Measurements from ENCODE around the gene GMDS.

The GMDS gene

DNA sequence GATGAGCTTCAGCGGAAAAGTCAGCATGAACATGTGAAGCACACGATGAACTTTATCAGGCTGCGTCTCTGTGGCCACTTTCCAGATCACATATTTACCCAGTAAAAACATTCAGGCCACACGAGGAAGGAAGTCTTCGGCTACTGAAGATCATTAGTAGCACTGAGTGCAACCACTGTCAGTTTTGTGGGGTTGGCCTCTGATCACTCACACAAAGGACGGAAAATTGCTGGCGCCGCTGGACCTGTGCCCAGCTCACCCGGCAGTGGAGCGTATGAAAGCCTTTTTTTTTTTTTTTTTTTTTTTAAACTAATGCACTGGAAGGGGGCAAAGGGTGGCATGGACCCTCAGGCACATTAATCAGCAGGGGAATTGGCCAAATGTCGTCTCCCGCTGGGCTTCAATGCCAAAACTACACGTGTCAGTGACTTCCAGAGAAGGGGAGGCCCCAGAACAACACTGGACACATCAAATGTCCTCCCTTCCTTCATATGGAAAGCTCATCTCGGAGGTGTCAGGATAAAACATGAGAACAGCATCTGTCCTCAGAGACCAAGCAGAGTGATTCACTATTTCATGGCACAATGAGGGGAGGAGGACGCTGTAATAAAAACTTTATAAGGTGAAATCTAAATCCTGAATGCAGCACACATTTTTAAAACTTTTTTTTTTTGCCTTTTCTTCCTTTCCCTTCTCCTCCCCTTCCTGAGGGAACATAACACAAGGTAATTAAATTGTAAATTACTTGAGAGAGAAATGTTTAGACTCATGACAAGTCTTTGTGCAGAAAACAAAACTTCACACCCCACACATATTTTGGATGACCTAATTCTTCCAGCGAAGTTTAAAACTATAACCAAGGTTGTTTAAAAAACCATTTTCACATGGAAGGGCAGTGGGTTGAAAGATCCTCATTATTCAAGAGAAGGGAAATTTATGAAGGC, 412.3 kb downstream of the GMDS start:
- DNase-seq (ENCODE audit: low read depth in 2 of 2), result no peak

DNA sequence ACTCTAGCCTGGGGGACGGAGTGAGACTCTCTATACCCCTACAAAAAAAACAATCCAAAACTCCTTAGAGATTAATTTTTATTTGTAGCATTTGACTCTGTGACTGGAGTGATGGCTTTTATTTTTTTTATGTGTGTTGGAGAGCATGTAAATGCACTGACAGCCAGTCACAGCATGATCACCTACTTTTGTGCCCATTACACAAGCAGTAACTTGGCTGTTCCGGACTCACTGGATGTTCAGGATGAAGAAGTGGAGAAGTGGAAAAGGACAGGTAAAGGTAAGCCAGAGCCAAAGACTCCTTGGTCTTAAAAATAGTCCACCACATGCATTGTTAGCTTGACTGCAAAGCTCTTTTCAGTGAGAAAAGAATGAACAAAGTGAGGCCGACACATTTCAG, 413.0 kb downstream of the GMDS start:
- DNase-seq (ENCODE audit: low read depth in 2 of 2), result no peak

DNA sequence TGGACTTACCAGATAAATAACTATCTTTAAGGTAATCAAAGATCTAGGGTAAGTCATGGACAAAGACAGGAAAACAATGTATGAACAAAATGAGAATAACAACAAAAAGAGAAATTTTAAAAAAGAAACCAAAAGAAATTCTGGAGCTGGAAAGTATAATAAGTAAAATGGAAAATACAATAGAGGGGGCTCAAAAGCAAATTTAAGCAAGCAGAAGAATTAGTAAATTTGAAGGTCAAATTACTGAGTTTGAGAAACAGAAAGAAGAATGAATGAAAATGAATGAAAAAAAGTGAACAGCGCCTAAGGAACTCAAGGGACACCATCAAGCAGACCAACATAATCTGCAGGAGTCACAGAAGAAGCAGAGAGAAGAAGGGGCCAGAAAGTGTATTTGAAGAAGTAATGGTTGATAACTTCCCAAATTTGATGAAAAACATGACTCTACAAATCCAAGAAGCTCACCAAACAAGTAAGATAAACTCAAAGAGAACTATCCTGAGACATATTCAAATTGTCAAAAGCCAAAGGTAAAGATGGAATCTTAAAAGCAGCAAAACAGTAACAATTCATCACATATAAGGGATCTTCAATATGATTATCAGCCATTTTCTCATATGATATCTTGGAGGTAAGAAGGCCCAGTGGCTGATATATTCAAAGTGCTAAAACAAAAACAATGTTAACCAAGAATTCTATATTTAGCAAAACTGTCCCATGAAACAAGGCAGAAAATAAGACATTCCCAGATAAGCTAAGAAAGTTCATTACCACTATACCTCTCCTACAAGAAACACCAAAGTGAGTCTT, 417.2 kb downstream of the GMDS start:
- DNase-seq (ENCODE audit: low read depth in 2 of 2), result no peak

DNA sequence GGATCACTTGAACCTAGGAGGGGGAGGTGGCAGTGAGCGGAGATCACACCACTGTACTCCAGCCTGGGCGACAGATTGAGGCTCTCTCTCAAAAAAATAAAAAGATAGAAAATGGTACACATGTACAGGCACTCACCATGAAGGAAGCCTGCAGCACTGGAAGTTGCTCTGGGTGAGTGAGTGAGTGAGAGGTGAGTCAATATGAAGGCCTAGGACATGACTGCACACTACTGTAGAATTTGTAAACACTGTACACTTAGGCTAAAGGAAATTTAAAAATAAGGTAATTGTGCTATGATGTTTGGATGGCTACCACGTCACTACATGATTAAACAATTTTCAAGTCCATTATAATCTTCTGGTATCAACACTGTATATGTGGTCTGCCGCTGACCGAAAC, 419.5 kb downstream of the GMDS start:
- DNase-seq (ENCODE audit: low read depth in 2 of 2), result no peak

DNA sequence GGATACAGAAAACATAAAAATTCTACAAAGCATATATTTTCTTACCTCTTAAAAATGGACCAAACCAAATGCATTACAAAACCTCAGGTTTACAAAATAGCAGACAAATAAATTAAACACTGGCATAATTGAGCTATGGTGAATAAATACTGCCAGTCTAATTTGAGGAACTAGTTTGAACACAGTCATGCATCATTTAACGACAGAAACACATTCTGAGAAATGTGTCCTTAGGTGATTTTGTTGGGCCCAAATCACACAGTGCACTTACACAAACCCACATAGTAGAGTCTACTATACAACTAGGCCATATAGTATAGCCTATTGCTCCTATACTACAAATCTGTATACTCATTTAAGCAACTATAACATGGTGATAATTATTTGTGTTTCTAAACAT, 420.1 kb downstream of the GMDS start:
- no peak for DNase-seq (ENCODE audit: low read depth in 2 of 2)

DNA sequence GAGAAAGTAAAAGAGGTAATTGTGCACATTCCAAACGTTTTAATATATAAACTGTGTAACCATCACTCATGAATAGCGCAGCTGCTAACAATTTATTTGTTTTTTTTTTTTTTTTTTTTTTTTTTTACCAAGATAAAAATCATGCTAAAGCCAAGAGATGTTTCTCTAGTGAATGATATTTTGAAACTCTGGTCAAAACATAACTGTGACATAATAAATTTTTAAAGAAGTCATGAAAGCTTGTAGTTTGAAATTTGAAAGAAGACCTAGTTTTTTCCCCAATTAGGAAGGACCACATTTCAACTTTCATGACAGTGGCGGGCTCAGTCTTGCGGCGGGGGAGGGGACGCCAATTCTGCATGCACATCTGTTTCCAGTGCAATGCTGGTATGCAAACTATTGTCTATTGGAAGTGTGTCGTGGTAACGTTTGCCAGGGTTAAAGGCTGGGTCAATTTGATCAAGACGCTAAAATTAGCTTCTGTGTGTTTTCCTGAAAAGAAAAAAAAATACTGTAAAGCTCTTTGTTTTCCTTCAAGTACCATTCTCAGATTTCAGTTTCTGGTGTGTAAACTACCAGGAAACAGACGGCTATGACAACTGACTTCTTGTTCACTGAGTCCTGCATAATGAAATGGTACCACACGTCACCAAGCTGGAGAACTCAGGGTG, 423.8 kb downstream of the GMDS start:
- DNase-seq (ENCODE audit: low read depth in 2 of 2), result no peak

DNA sequence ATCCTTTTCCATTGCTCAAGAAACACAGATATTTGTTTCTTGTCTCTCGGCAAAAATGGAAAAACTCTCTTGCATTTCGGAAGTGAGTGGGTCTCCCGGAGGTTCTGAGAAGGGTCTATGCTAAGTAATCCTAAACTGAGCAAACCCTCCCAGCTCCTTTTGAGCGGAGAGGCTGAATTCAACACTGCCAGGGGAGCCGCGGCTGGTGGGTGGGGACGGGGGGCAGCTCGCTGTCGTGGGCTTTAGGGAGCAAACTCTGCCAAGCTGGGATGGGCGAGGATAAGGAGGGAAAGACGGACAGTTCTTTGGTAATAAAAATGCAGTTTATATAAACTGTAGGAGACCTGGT, 424.3 kb downstream of the GMDS start:
- DNase-seq (ENCODE audit: low read depth in 2 of 2), result no peak

DNA sequence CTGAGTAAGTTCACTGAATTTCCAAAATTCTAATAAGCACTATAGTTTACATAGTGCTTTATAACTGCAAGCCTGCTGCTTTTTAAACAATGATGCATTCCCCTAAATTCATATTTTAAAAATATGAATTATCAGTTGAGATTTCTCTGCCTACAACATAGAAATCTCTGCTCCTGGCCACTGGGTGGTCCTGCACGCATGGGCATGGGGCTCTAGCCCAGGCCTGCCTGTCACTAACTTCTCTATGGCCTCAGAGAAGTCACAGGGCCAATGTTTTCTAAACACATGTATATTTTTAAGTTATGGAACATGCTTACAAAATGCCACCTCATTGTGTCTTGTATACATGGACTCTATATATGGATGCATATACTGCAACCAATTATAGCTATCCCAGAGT, 424.7 kb downstream of the GMDS start:
- DNase-seq (ENCODE audit: low read depth in 2 of 2), result no peak

DNA sequence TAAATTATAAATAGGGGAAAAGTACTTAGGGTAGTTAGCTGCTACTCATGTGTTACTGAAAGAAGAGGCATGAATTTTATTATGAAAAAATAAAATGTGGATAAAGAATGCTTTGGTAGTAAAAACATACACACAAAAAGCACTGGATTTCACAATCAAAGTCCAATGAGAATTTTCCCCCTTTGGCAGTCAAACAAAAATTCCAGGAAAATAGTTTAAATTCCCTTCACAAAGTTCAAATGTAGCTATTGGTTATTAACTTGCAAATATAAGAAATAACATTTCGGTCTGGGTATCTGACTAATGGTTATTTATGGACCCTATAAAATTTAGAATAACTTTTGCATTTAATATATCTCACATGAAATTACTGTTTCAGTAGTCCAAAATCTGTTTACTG, 425.2 kb downstream of the GMDS start:
- no peak for DNase-seq (ENCODE audit: low read depth in 2 of 2)

DNA sequence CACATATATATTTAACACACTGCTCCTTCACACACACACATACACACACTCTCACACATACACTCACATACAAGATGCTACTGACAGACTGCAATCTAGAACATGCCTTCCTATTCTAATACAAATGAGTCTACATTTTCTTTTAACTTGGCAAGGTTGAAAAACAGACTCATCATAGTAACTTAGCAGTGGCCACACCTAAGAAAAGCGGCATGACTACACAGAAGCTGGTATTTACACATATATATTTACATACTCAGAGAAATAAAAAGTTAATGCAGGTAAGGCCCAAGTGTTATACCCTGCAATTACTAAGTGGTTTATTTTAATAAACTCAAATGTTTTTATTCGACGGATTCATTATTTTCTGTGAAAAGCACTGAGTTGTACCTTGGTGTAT, 426.4 kb downstream of the GMDS start:
- DNase-seq (ENCODE audit: low read depth in 2 of 2), result no peak

DNA sequence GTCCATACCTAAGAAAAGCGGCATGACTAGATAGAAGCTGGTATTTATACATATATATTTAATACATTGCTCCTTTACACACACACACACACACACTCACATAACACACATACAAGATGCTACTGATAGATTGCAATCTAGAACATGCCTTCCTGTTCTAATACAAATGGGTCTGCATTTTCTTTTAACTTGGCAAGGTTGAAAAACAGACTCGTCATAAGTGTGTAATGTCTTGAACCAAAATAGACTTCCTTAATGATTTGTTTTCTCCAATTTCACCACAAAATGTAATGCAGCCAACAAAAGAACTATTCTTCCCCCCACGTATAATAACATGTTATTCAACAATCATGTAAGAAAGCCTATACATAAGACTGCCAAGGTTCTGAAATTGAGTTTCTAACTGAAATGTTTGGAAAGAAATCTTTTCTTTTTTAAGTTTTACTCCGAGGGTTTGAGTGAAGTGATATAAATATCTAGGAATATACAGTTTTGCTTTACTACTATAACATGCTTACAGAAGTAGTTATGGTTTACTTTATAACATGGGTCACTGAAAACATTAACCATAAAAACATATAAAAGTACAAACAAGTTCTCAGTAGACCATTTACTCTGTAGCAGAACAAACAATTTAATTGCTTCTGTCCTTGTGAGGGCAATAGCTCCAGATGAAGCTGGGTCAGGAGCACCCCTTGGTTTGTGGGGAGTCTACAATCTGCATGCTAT, 428.2 kb downstream of the GMDS start:
- DNase-seq (ENCODE audit: low read depth in 2 of 2), result no peak

DNA sequence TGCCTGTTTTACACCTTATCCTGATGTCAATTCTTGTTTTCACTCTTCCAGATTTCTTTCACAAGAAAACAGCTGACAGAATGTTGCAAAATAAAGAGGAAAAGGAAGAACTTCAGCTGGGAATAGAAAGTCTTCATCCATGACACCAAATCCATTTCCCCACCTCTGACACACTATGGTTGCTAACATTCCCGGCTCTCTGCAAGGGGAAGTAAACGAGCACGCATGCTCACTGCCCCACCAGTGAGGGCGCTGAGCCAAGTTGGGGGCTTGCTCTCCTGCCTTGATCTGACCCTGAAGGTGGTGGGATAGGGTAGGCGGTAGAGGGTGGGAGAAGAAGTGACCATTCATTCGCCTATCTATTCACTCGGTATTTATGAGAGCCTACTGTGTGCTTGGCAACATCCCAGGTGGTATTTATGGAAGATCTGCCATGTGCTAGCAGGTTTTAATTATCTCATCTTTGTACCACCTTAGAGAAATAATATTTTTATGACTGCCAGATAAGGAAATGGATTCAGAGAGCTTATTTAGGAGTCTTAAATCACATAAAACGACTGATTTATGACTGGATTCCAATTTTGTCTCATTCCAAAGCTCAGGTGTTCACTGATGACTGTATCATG, 429.5 kb downstream of the GMDS start:
- no peak for DNase-seq (ENCODE audit: low read depth in 2 of 2)

DNA sequence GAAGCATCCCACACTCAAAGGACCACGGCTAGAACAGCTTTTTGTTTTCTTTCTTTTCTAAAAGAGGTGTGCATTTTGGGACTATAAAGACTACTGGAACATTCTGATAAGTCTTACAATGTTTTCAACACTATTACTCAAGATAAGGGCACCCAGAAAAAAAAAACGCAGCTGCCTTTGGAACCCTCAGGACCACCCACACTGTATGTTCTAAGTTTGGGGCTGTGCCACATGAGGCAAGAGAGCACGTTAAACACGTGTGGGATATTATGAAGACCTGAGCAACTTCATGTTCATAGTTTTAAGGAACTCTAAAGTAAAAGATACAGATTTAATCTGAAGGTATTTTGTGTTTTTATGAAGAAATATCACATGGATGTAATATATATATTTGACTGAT, 431.1 kb downstream of the GMDS start:
- DNase-seq (ENCODE audit: low read depth in 2 of 2), result no peak

DNA sequence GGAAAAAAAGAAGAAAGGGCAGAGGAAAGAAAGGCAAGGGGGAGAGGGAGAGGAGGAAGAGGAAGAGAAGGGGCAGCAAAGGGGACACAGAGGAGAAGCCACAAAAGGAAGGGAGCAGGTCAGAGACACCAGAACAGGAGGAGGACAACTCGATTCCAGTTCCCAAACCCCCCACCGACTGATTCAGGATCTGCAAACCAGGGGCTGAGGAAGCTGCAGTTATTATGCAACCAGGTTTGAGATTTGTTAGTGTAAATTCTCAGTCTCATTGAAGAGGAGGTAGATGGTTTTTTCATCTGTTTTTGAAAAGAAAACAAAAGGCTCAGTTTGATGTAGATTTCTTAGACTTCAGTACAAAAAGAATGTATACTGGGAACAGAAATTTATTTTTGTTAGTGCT, 432.9 kb downstream of the GMDS start:
- DNase-seq (ENCODE audit: low read depth in 2 of 2), result no peak

DNA sequence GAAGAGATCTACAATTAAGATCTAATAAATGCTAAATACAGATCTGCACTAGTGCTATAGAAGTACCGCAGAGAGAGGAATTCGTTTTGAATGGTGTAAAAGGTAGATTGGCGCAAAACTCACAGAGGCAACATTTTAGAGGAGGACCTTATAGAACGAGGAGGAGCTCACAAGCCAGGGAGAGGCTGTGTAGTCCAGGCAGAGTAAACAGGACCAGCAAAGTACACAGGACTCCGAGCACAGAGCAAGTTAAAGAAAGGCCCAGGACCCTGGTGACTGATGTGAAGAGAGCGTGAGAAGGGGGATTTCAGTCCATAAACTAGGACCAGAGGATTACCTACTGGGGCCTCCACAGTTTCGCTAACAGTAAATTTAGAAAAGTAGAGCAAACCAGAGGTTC, 433.4 kb downstream of the GMDS start:
- DNase-seq (ENCODE audit: low read depth in 2 of 2), result no peak

DNA sequence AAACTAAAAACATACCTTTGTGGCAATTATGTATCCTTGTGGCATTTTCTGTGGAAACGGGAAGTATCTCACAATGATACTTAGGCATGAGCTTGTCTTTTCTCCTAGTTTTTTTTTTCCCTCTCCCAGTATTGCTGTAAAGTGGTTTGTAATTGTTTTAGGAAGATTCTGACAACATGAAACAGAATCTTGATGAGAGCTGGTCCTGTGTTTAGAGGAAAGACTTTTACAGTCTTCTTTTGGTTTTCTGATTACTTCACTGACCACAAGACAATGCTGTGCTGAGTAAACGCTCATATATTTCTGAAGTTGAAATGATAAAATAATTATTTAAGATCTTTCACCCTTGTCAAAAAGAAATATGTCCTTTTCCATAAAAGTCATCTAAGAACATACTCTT, 434.5 kb downstream of the GMDS start:
- DNase-seq (ENCODE audit: low read depth in 2 of 2), result no peak

DNA sequence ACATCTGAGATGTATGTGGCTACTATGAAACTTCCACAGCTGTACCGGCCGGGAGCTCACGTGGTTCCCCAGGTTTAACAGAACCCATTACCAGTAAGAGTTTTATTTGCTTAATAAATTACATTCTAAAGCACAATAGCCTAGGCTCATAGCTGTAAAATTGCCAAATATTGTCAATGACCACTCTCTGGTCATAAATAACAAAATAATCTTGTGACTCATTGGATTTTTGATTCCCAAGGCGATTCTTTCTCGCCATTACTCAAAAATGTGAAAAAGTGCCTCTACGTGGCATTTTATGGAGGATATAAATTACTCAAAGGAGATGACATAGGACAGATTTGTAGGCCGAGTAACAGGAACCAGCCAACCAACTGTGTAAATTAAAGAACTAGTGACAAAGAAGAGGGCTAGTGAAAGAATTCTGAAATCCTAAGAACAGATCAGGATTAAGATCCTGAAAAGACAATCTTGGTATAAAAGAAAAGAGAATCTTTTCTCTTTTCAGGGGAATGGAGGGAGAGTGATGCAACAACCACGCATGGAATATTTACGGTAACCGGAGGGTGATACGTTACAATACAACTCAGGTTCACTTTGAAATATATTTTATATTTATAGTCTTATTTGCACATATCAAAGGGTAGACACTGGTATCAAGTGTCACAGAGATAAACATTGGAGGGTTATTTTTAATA, 436.0 kb downstream of the GMDS start:
- no peak for DNase-seq (ENCODE audit: low read depth in 2 of 2)

DNA sequence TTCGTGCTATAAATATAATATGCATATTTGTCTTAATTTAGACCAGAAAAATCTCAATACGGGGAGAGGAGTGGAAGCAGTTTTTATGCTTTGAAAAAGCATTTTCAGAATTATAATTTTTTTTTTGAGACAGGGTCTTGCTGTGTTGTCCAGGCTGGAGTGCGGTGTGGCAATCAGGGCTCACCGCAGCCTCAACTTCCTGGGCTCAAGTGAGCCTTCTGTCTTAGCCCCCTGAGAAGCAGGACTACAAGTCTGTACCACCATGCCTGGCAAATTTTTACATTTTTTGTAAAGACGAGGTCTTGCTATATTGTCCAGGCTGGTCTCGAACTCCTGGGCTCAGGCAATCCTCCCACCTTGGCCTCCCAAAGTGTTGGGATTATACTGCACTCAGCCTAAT, 438.5 kb downstream of the GMDS start:
- no peak for DNase-seq (ENCODE audit: low read depth in 2 of 2)

DNA sequence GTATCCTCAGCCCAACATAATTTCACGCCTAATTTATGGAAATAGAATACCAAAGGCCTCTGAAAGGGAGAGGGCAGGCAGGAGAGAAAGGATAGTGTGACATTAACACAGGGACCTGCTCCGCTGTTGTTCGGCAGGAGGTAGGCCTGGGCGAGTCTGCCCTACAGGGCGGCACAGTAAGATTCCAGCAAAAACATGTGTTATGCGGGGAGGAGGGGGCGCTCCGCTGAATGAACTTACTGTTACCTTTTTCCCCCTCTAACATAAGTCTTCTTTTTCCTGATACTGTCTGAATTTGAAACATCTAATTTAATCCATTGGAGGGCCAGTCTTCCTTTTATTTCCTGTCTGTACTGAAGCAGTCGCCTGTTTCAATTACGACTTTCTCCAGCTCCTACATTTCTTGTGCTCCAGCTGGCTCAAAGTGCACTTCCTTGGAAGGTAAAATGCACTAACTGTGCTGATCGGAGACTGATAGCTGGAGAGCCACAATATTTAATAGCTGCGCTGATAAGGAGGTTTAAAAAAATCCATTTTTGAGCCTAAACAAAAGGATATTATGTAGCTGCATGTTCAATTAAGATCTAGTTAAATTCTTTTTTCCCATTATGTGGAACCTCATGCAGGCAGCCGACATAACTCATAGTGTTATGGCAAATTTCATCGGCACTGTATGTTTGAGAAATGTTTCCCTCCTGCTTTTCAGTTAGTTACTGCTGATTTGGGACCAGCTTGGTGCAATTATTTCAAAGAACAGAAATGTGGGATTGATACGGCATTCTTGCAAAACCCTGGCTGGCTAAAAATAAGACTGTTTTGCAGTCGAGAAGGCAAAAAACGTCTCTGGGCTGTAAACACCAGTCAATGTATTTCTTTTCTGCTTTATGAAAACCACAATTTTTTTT, 442.7 kb downstream of the GMDS start:
- no peak for DNase-seq (ENCODE audit: low read depth in 2 of 2)

DNA sequence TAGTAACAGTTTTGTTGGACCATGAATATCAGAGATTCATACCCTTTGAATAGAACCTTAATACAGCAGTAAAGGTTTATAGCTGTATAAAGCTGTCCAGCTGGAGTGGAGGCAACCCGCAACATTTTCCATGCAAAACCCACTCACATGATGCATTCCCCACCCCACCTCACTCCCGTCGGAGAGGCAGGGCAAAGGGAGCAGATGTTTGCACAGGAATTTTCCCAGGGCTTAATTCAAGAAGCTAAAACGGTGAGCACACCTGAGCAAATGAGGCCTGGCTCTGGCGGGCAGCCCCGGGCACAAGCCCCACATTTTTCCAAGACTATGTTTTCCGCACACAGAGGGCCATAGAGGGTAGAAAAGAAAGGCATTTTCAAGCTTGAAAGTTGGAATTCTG, 444.0 kb downstream of the GMDS start:
- DNase-seq (ENCODE audit: low read depth in 2 of 2), result no peak
